Measurements from ENCODE around the gene PDGFA.

The PDGFA gene

GRCh38 chr7:520503-521161, 986 bp upstream of the PDGFA start:
- no peaks in the 10 kb centered on the region for H3K9me3 ChIP-seq (ENCODE audit: control insufficient read depth, insufficient read depth, low read length)
- peak overlapping the region; percentile 46 for H3K9ac ChIP-seq (ENCODE audit: low read depth, low read length)
- H3K36me3 ChIP-seq (ENCODE audit: insufficient read depth, low read length) = no peaks in the 10 kb centered on the region
- no peaks in the 10 kb centered on the region; the same call in 1 of the 2 replicates for H3K4me1 ChIP-seq (ENCODE audit: insufficient read depth, low read length)

- H3K9me3 ChIP-seq (ENCODE audit: control insufficient read depth, insufficient read depth, low read length) = no peaks in the 10 kb centered on the region
- no peaks in the 10 kb centered on the region; the same call in 1 of the 2 replicates for H3K36me3 ChIP-seq (ENCODE audit: insufficient read depth, low read length)
- peak overlapping the region; percentile 88 for H3K9ac ChIP-seq (ENCODE audit: low read depth, low read length)
- peaks cover 17% of the 10 kb centered on the region; the same call in 1 of the 2 replicates for H3K4me1 ChIP-seq (ENCODE audit: insufficient read depth, low read length)
These were observed 789 bp downstream of the PDGFA start for GRCh38 chr7:518630-519483.

GRCh38 chr7:517774-518629, 1.6 kb downstream of the PDGFA start:
- Histone ChIP-seq H3K9me3 (ENCODE audit: control insufficient read depth, insufficient read depth, low read length) (no peaks in the 10 kb centered on the region), H3K4me1 (ENCODE audit: insufficient read depth, low read length) (peaks cover 25% of the 10 kb centered on the region; the same call in 1 of the 2 replicates), H3K9ac (ENCODE audit: low read depth, low read length) (peak overlapping the region; percentile 88), H3K36me3 (ENCODE audit: insufficient read depth, low read length) (no peaks in the 10 kb centered on the region; the same call in 1 of the 2 replicates)

DNA sequence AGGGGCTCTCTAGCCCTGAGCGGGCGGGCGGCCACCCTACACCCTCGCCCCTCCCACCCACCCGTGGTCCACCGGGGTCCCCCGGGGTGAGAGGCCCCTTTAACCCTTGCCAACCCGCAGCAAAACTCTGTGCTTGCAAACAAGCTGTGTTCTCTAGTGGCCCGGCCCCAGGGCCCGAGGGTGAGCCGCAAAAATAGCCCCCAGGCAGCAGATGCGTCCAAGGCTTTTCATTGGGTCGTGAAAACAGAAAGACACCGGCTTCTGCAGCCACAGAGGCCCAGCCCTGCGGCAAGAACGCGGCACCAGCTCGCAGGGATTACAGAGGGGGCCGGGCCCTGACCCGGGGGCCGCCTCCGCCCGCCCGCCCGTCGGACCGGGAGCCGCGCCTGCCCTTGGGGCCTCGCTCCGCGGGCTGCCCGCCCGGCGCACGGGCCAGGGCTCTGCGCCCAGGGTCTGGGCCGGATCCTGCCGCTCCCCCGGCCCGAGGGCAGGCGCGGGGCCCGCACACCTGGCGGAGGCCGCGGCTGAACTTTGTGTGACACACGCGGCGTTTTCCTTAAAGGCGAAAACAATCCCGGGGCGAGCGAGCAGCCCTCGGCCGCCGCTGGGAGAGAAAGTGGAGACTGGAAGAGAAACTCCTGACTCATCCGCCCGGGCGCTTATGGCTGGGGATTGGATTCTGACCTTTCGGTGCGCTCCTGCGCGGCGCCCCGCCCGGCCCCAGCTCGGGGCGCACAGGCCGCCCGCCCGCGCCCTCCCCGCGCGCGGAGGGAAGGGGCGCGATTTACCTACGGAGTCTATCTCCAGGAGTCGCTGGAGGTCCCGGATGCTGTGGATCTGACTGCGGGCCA, 2.8 kb downstream of the PDGFA start:
- peaks cover 31% of the 10 kb centered on the region; the same call in 1 of the 2 replicates for H3K4me1 ChIP-seq (ENCODE audit: insufficient read depth, low read length)

GRCh38 chr7:516216-516605, 3.4 kb downstream of the PDGFA start:
- peaks cover 31% of the 10 kb centered on the region; the same call in 1 of the 2 replicates for H3K4me1 ChIP-seq (ENCODE audit: insufficient read depth, low read length)
- peak overlapping the region; percentile 88 for H3K9ac ChIP-seq (ENCODE audit: low read depth, low read length)
- H3K9me3 ChIP-seq (ENCODE audit: control insufficient read depth, insufficient read depth, low read length) = no peaks in the 10 kb centered on the region
- no peaks in the 10 kb centered on the region; the same call in 1 of the 2 replicates for H3K36me3 ChIP-seq (ENCODE audit: insufficient read depth, low read length)

More for the DNA sequence above, 2.8 kb downstream of the PDGFA start:
- H3K9me3 ChIP-seq (ENCODE audit: control insufficient read depth, insufficient read depth, low read length) = no peaks in the 10 kb centered on the region
- H3K9ac ChIP-seq (ENCODE audit: low read depth, low read length) = peak overlapping the region; percentile 88
- no peaks in the 10 kb centered on the region; the same call in 1 of the 2 replicates for H3K36me3 ChIP-seq (ENCODE audit: insufficient read depth, low read length)

- Histone ChIP-seq H3K4me1 (ENCODE audit: insufficient read depth, low read length) (peaks cover 31% of the 10 kb centered on the region; the same call in 1 of the 2 replicates), H3K36me3 (ENCODE audit: insufficient read depth, low read length) (no peaks in the 10 kb centered on the region; the same call in 1 of the 2 replicates), H3K9me3 (ENCODE audit: control insufficient read depth, insufficient read depth, low read length) (no peaks in the 10 kb centered on the region), H3K9ac (ENCODE audit: low read depth, low read length) (peak overlapping the region; percentile 88)
These were observed 4.0 kb downstream of the PDGFA start for GRCh38 chr7:515628-516027.

DNA sequence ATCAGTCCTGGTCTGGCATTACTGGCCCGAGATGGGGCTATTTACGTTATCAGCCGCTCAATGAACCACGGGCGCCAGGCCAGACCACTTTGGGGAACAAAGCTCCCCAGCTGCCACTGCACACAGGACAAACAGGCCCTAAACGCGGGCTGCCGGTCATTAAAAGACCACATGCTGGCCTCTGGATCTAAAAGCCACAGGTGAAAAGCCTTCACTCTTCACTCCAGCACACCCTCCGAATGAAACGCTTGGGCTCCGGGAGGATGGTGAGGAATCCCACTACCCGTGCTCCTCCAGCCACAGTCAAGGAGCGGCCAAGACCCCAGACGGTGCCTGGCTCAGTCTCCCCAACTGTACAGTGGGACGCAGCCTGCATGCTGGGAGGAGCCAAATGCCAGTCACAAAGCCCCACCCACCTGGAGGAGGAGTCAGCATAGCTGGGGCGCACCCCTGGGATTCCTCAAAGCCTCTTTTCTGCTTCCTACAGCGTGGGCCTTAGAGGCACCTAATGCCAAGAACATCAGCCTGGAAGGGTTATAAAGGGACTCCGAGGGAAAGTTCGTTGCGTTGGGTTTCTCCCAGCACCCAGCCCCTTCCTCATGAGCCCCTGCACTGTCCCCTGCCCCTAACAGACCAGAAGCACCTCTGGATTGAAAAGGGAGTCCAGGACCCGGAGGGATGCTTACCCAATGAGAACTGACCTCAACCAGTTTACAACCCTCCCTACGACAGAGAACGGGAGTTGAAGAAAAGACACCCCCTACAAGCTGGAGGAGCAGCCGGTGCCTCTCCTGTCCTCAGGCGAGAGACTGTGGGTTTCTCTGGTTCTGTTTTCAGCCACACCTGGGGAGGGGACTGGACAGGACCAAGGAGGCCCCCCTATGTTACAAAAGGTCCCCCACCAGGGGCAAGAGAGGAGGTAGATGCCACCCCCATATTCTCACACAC, 4.7 kb downstream of the PDGFA start:
- Histone ChIP-seq H3K9ac (ENCODE audit: low read depth, low read length) (peak overlapping the region; percentile 34), H3K36me3 (ENCODE audit: insufficient read depth, low read length) (no peaks in the 10 kb centered on the region; the same call in 1 of the 2 replicates), H3K4me1 (ENCODE audit: insufficient read depth, low read length) (peaks cover 31% of the 10 kb centered on the region; the same call in 1 of the 2 replicates)

GRCh38 chr7:514242-514641, 5.4 kb downstream of the PDGFA start:
- no peak overlapping the region; the same call in 1 of the 2 replicates for H3K9ac ChIP-seq (ENCODE audit: low read depth, low read length)
- H3K9me3 ChIP-seq (ENCODE audit: control insufficient read depth, insufficient read depth, low read length) = no peaks in the 10 kb centered on the region
- H3K4me1 ChIP-seq (ENCODE audit: insufficient read depth, low read length) = peaks cover 31% of the 10 kb centered on the region; the same call in 1 of the 2 replicates
- peaks cover 6% of the 10 kb centered on the region for H3K36me3 ChIP-seq (ENCODE audit: insufficient read depth, low read length)

More for the DNA sequence above, 4.7 kb downstream of the PDGFA start:
- no peaks in the 10 kb centered on the region for H3K9me3 ChIP-seq (ENCODE audit: control insufficient read depth, insufficient read depth, low read length)

GRCh38 chr7:513521-514166, 6.0 kb downstream of the PDGFA start:
- Histone ChIP-seq H3K9ac (ENCODE audit: low read depth, low read length) (no peak overlapping the region; the same call in 1 of the 2 replicates), H3K9me3 (ENCODE audit: control insufficient read depth, insufficient read depth, low read length) (no peaks in the 10 kb centered on the region), H3K36me3 (ENCODE audit: insufficient read depth, low read length) (peaks cover 9% of the 10 kb centered on the region), H3K4me1 (ENCODE audit: insufficient read depth, low read length) (peaks cover 31% of the 10 kb centered on the region; the same call in 1 of the 2 replicates)

GRCh38 chr7:512541-513311, 6.9 kb downstream of the PDGFA start:
- peaks cover 18% of the 10 kb centered on the region for H3K36me3 ChIP-seq (ENCODE audit: insufficient read depth, low read length)

DNA sequence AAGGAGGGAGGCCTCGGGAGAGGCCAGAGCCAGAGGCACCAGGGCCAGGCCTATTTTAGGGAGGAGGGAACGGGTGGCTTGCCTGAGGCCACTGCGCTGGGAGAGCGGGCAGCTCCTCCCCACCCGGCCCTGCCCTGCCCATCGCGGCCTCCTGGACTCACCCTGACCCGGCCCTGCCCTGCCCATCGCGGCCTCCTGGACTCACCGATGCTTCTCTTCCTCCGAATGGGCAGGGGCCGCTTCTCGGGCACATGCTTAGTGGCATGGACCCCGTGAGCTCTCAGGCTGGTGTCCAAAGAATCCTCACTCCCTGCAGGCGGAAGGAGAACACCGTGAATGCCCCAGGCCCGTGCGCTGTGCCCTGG, 7.5 kb downstream of the PDGFA start:
- H3K4me1 ChIP-seq (ENCODE audit: insufficient read depth, low read length) = peaks cover 31% of the 10 kb centered on the region; the same call in 1 of the 2 replicates
- H3K9ac ChIP-seq (ENCODE audit: low read depth, low read length) = no peak overlapping the region
- H3K9me3 ChIP-seq (ENCODE audit: control insufficient read depth, insufficient read depth, low read length) = no peaks in the 10 kb centered on the region
- peaks cover 18% of the 10 kb centered on the region for H3K36me3 ChIP-seq (ENCODE audit: insufficient read depth, low read length)

More at GRCh38 chr7:512541-513311, 6.9 kb downstream of the PDGFA start:
- H3K9me3 ChIP-seq (ENCODE audit: control insufficient read depth, insufficient read depth, low read length) = no peaks in the 10 kb centered on the region
- no peak overlapping the region for H3K9ac ChIP-seq (ENCODE audit: low read depth, low read length)
- H3K4me1 ChIP-seq (ENCODE audit: insufficient read depth, low read length) = peaks cover 31% of the 10 kb centered on the region; the same call in 1 of the 2 replicates

Data from ES-I3 (cell line).